ENCODE results near the gene MRI1.
A peak's percentile ranks its signal among the peaks of the same experiment; 100 is the strongest.

MRI1 gene

DNA sequence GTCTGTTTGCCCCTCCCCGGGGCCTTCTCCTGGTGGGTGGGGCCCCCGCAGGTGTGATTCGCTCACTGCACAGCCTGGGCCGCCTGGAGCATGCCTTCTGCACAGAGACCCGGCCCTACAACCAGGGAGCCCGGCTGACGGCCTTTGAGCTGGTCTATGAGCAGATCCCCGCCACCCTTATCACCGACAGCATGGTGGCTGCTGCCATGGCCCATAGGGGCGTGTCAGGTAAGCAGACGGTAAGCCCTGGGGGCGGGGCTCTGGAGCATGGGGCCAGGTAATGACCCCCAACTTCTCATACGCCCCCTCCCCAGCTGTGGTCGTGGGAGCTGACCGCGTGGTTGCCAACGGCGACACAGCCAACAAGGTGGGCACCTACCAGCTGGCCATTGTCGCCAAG is 4.2 kb downstream of the MRI1 start:
- no peak for DNase-seq (ENCODE audit: extremely low spot score)
- TF ChIP-seq SUZ12 (IDR thresholded peaks at IDR 0.05) (no peak), FOXA1 (IDR thresholded peaks at IDR 0.05) (no peak), FOXK2 (IDR thresholded peaks at IDR 0.05) (no peak), ZNF384 (IDR thresholded peaks at IDR 0.05) (no peak), CTBP1 (IDR thresholded peaks at IDR 0.05; ENCODE audit: borderline replicate concordance) (no peak), ELF4 (IDR thresholded peaks at IDR 0.05) (no peak), FOXM1 (IDR thresholded peaks at IDR 0.05; ENCODE audit: borderline replicate concordance) (no peak), NFRKB (IDR thresholded peaks at IDR 0.05) (no peak), TARDBP (IDR thresholded peaks at IDR 0.05) (no peak), SP1 (IDR thresholded peaks at IDR 0.05) (no peak)
- ChIA-PET CTCF (interaction anchor here (0.6 kb wide), 1 partner anchor 94 kb away, joined by 4 read pairs; no protein-coding TSS in a partner anchor), POLR2A (interaction anchor here (1.1 kb wide), 1 partner anchor 21 kb away, joined by 3 read pairs; a partner anchor contains a TSS)

GRCh38 chr19:13770013-13770635 is 5.8 kb downstream of the MRI1 start:
- CTCF ChIA-PET: no interaction called here
- POLR2A ChIA-PET: no interaction called here
- TF ChIP-seq FOXK2 (IDR thresholded peaks at IDR 0.05): no peak
- TF ChIP-seq L3MBTL2 (conservative IDR thresholded peaks at IDR 0.05): no peak
- TF ChIP-seq ARNT (IDR thresholded peaks at IDR 0.05): no peak
- TF ChIP-seq TARDBP (IDR thresholded peaks at IDR 0.05): no peak
- TF ChIP-seq, protein P1, sequence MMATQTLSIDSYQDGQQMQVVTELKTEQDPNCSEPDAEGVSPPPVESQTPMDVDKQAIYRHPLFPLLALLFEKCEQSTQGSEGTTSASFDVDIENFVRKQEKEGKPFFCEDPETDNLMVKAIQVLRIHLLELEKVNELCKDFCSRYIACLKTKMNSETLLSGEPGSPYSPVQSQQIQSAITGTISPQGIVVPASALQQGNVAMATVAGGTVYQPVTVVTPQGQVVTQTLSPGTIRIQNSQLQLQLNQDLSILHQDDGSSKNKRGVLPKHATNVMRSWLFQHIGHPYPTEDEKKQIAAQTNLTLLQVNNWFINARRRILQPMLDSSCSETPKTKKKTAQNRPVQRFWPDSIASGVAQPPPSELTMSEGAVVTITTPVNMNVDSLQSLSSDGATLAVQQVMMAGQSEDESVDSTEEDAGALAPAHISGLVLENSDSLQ (IDR thresholded peaks at IDR 0.05): no peak
- TF ChIP-seq BHLHE40 (IDR thresholded peaks at IDR 0.05; ENCODE audit: borderline replicate concordance): no peak
- no peak for TF ChIP-seq SUZ12 (IDR thresholded peaks at IDR 0.05)
- TF ChIP-seq CTBP1 (IDR thresholded peaks at IDR 0.05; ENCODE audit: borderline replicate concordance): no peak
- TF ChIP-seq ZNF384 (IDR thresholded peaks at IDR 0.05): no peak
- DNase-seq (ENCODE audit: extremely low spot score): no peak

DNA sequence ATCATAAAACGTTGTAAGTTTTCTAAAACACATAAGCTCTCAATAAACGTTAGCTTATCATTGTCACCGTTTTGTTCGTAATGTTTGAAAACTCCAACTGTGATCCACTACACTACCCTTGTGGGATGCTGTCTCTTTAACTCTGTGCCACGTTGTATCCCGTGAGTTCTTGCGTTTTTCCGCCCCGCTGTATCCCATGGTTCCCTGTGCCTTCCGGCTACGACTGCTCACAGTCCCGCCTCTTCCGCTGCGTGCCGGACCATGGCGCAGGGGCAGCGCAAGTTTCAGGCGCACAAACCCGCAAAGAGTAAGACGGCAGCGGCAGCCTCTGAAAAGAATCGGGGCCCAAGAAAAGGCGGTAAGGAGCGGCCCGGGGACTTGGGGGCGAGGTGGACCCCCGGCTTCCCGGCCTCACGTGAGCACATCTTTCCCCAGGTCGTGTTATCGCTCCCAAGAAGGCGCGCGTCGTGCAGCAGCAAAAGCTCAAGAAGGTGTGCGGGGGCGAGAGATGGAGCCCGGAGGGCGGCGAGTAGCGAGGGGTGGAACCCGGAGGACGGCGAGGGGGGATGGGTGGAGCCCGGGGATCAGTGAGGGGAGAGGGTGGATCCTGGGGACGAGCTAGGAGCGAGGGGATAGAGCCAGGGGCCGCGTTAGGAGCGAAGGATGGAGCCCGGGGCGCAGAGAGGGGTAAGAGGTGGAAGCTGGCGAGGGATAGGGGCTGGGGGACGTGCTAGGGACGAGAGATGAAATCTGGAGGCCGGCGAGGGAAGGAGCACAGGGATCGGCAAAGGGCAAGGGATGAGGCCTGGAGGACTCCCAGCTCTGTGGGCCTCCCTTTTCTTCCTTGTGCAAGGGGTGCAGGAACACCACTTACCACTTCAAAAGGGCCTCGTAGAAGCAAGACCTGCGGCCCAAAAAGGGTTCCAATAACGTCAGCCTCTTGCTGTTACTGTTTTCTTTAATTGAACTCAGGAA is 10.2 kb downstream of the MRI1 start, which contains the start of gene C19orf53:
C19orf53 (plus strand) TSS at position 240 of the 975 bp plus-strand sequence; CDS start at position 262, 22 bp downstream.
- peak; percentile 94 for TF ChIP-seq ELF4 (IDR thresholded peaks at IDR 0.05)
- TF ChIP-seq SP1 (IDR thresholded peaks at IDR 0.05): no peak
- TF ChIP-seq TARDBP (IDR thresholded peaks at IDR 0.05): no peak
- TF ChIP-seq HDGF (IDR thresholded peaks at IDR 0.05; ENCODE audit: borderline replicate concordance): no peak
- TF ChIP-seq BHLHE40 (IDR thresholded peaks at IDR 0.05; ENCODE audit: borderline replicate concordance): no peak
- TF ChIP-seq SUZ12 (IDR thresholded peaks at IDR 0.05): peak; percentile 82
- TF ChIP-seq CTBP1 (IDR thresholded peaks at IDR 0.05; ENCODE audit: borderline replicate concordance): no peak
- no peak for TF ChIP-seq FOXA1 (IDR thresholded peaks at IDR 0.05)
- TF ChIP-seq, protein P1 (IDR thresholded peaks at IDR 0.05): no peak
- no peak for TF ChIP-seq LEF1 (IDR thresholded peaks at IDR 0.05; ENCODE audit: borderline replicate concordance)
- no peak for TF ChIP-seq FOXK2 (IDR thresholded peaks at IDR 0.05)
- peak; percentile 69; the same call in 1 of the 2 replicates for TF ChIP-seq ARNT (IDR thresholded peaks at IDR 0.05)
- peak; percentile 88 for TF ChIP-seq L3MBTL2 (conservative IDR thresholded peaks at IDR 0.05)
- TF ChIP-seq NFRKB (IDR thresholded peaks at IDR 0.05): no peak
- TF ChIP-seq ZNF384 (IDR thresholded peaks at IDR 0.05): no peak
- TF ChIP-seq FOXM1 (IDR thresholded peaks at IDR 0.05; ENCODE audit: borderline replicate concordance): peak; percentile 86
- POLR2A ChIA-PET: interaction anchor here (0.8 to 3.9 kb wide), 16 partner anchors 8 to 99 kb away, joined by 3 to 31 read pairs (median 6); partner anchors contain the start of genes MRI1 and ZSWIM4
- peak; percentile 92 for DNase-seq (ENCODE audit: extremely low spot score)
- CTCF ChIA-PET: interaction anchor here (0.6 to 2.0 kb wide), 5 partner anchors 9 to 914 kb away, joined by 3 to 6 read pairs (median 4); no protein-coding TSS in a partner anchor

- POLR2A ChIA-PET: interaction anchor here (0.6 to 0.8 kb wide), 2 partner anchors 30 to 85 kb away, joined by 3 to 4 read pairs; a partner anchor contains a TSS
Measured at GRCh38 chr19:13778398-13778797, 14.1 kb downstream of the MRI1 start.

More at GRCh38 chr19:13778398-13778797, 14.1 kb downstream of the MRI1 start:
- CTCF ChIA-PET: no interaction called here
- TF ChIP-seq TARDBP (IDR thresholded peaks at IDR 0.05) (no peak), BHLHE40 (IDR thresholded peaks at IDR 0.05; ENCODE audit: borderline replicate concordance) (no peak), CTBP1 (IDR thresholded peaks at IDR 0.05; ENCODE audit: borderline replicate concordance) (no peak), SP1 (IDR thresholded peaks at IDR 0.05) (no peak), ARNT (IDR thresholded peaks at IDR 0.05) (no peak), ZNF384 (IDR thresholded peaks at IDR 0.05) (no peak), ELF4 (IDR thresholded peaks at IDR 0.05) (no peak), LEF1 (IDR thresholded peaks at IDR 0.05; ENCODE audit: borderline replicate concordance) (no peak), SUZ12 (IDR thresholded peaks at IDR 0.05) (no peak), HDGF (IDR thresholded peaks at IDR 0.05; ENCODE audit: borderline replicate concordance) (no peak), FOXA1 (IDR thresholded peaks at IDR 0.05) (no peak), L3MBTL2 (conservative IDR thresholded peaks at IDR 0.05) (no peak), FOXM1 (IDR thresholded peaks at IDR 0.05; ENCODE audit: borderline replicate concordance) (no peak), FOXK2 (IDR thresholded peaks at IDR 0.05) (no peak), NFRKB (IDR thresholded peaks at IDR 0.05) (no peak)
- TF ChIP-seq, protein P1 (IDR thresholded peaks at IDR 0.05): no peak
- DNase-seq (ENCODE audit: extremely low spot score): no peak
